GM12801 (cell line): ENCODE data around the gene RAB33B.

Experiments
- CTCF ChIP-seq: IDR thresholded peaks from one replicate; pipeline ENCODE4 v1.5.1; 2011; ENCODE audit warnings: control low read depth; ENCODE audit not compliant: insufficient read length; ENCODE audit errors: extremely low read depth

The RAB33B gene

GRCh38 chr4:139514382-139515059, 60.6 kb downstream of the RAB33B start:
- no peak for TF ChIP-seq CTCF

- TF ChIP-seq CTCF: no peak
These were observed 61.6 kb downstream of the RAB33B start for GRCh38 chr4:139515531-139515958.

- TF ChIP-seq CTCF: no peak
These were observed 68.0 kb downstream of the RAB33B start for GRCh38 chr4:139521754-139522401.

GRCh38 chr4:139522457-139522856, 68.5 kb downstream of the RAB33B start:
- no peak for TF ChIP-seq CTCF

GRCh38 chr4:139523076-139523475, 69.2 kb downstream of the RAB33B start:
- no peak for TF ChIP-seq CTCF

GRCh38 chr4:139524062-139524631, 70.2 kb downstream of the RAB33B start:
- no peak for TF ChIP-seq CTCF

GRCh38 chr4:139525414-139525813, 71.5 kb downstream of the RAB33B start:
- TF ChIP-seq CTCF: no peak
